ENCODE measurements around the gene AP2A2.

DNA sequence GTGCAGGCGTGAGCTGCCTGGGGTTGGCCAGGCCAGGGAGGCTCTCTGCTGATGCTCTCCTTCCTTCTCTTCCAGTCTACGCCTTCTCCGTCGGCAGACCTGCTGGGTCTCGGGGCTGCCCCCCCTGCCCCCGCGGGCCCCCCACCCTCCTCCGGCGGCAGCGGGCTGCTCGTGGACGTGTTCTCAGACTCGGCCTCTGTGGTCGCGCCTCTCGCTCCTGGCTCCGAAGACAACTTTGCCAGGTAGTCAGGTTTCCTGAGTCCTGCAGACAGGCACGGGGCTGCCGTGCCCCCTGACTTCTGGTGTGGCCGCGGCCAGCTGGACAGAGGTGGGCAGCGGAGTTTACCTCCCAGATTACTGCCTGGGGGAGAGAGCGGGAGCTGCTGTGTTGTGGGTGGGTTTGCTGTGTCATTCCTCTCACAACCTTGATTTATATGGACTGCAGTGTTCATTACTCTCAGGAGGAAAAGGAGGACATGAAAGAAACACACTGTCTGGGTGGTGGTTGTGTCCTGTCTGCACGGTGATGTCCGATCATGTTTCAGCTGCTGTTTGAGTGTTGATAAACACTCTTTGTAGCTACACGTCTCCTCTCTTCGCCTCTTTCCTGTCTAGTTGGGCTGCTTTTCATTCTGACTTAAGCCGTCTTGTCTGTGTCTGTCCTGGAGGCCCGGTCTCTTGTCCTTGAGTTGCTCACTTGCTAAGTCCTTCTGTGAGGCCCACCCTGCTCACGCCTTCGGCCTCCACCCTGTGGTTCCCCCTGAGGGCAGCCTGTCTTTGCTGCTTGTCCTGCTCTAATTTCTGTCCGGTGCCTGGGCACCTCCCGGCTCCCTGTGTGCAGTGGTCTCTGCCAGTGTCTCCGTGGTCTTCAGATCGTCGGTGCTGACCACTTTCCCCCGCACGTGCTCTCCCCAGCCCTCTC is 74.9 kb downstream of the AP2A2 start:
- TF ChIP-seq, protein P1, sequence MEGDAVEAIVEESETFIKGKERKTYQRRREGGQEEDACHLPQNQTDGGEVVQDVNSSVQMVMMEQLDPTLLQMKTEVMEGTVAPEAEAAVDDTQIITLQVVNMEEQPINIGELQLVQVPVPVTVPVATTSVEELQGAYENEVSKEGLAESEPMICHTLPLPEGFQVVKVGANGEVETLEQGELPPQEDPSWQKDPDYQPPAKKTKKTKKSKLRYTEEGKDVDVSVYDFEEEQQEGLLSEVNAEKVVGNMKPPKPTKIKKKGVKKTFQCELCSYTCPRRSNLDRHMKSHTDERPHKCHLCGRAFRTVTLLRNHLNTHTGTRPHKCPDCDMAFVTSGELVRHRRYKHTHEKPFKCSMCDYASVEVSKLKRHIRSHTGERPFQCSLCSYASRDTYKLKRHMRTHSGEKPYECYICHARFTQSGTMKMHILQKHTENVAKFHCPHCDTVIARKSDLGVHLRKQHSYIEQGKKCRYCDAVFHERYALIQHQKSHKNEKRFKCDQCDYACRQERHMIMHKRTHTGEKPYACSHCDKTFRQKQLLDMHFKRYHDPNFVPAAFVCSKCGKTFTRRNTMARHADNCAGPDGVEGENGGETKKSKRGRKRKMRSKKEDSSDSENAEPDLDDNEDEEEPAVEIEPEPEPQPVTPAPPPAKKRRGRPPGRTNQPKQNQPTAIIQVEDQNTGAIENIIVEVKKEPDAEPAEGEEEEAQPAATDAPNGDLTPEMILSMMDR (conservative IDR thresholded peaks at IDR 0.05) = no peak
- TF ChIP-seq EZH2 (IDR thresholded peaks at IDR 0.05; ENCODE audit: low read depth) = no peak

All from PC-9 (cell line).